Measurements from ENCODE around the gene SLC28A1. TPM values are rescaled to one million over a fixed set of nuclear protein-coding genes. Genes with fewer than 3 reads are reported as not detected.
A peak's percentile ranks its signal among the peaks of the same experiment; 100 is the strongest.
"Not testable (repeated sequence)": the region's sequence is repeated elsewhere in the genome, so short reads cannot be mapped to it uniquely, and the experiment has no call there.

The SLC28A1 gene
- total and polyA plus RNA-seq, 11 donors, result 0.14 to 2.9 (median 0.74) TPM; not detected in 1

GRCh38 chr15:84842781-84843180 lies 41.7 kb upstream of the SLC28A1 start:
- Histone ChIP-seq H3K27me3 (no peaks in the 10 kb centered on the region), H3K27ac (peak overlapping the region in 11 of 12 donors; percentile 85 to 99 (median 96)), H3K9me3 (peaks cover 0 to 7% (median 0%) of the 10 kb centered on the region in 12 donors), H3K4me3 (no peak overlapping the region), H3K4me1 (peaks cover 0 to 67% (median 34%) of the 10 kb centered on the region in 12 donors), H3K36me3 (peaks cover 0 to 32% (median 11%) of the 10 kb centered on the region in 9 donors)
- TF ChIP-seq POLR2A (IDR thresholded peaks at IDR 0.05) (no peak), CTCF (IDR thresholded peaks at IDR 0.05) (no peak)
- DNase-seq (peak in 2 of 5 donors; percentile 20 to 30), ATAC-seq (no peak)
- intact Hi-C loops (cut with DNase I), result loop anchor here in 1 of 10 donors (5.0 kb wide), 1 partner anchor 75 kb away; no protein-coding TSS in a partner anchor
- 50 to 69% (median 61%) methylated on average over 1 of the region's 1 CpG; no CpG with 5 or more reads in 1 of the 4 donors for WGBS, 4 donors

GRCh38 chr15:84844964-84845363 lies 39.5 kb upstream of the SLC28A1 start:
- peaks cover 0 to 45% (median 20%) of the 10 kb centered on the region in 12 donors for H3K4me1 ChIP-seq
- no peak for TF ChIP-seq CTCF (IDR thresholded peaks at IDR 0.05)
- TF ChIP-seq POLR2A (IDR thresholded peaks at IDR 0.05), result no peak
- intact Hi-C loops (cut with DNase I), result loop anchor here in 7 of 10 donors (1.0 to 5.0 kb wide), 3 partner anchors 72 to 83 kb away; no protein-coding TSS in a partner anchor

GRCh38 chr15:84845631-84846030 lies 38.8 kb upstream of the SLC28A1 start:
- DNase-seq, result peak; percentile 67 to 83 (median 75)
- peak in 3 of 4 donors; percentile 29 to 33 (median 33) for ATAC-seq
- peaks cover 0 to 41% (median 14%) of the 10 kb centered on the region in 12 donors for H3K4me1 ChIP-seq
- H3K36me3 ChIP-seq, result peaks cover 0 to 14% (median 0%) of the 10 kb centered on the region in 9 donors
- WGBS, 4 donors, result 43 to 54% (median 50%) methylated on average over 7 of the region's 7 CpGs
- H3K27me3 ChIP-seq, H3K4me3 ChIP-seq: not testable (repeated sequence)
- peak overlapping the region in 10 of 12 donors; percentile 1 to 99 (median 86) for H3K27ac ChIP-seq
- TF ChIP-seq CTCF (IDR thresholded peaks at IDR 0.05), result peak; percentile 64 to 83 (median 74)
- peaks cover 0 to 16% (median 0%) of the 10 kb centered on the region in 12 donors for H3K9me3 ChIP-seq
- intact Hi-C loops (cut with DNase I), result loop anchor here in 7 of 10 donors (1.0 to 5.0 kb wide), 3 partner anchors 81 to 83 kb away; no protein-coding TSS in a partner anchor

More at GRCh38 chr15:84844964-84845363, 39.5 kb upstream of the SLC28A1 start:
- Histone ChIP-seq H3K36me3 (peaks cover 0 to 20% (median 5%) of the 10 kb centered on the region in 9 donors), H3K27me3 (no peaks in the 10 kb centered on the region), H3K4me3 (no peak overlapping the region), H3K9me3 (peaks cover 0 to 16% (median 0%) of the 10 kb centered on the region in 12 donors), H3K27ac (peak overlapping the region in 10 of 12 donors; percentile 39 to 99 (median 86))
- DNase-seq (peak in 1 of 5 donors; percentile 3), ATAC-seq (no peak)
- WGBS, 4 donors, result 51 to 61% (median 55%) methylated on average over 2 of the region's 2 CpGs

- WGBS, 4 donors, result 82 to 98% (median 96%) methylated on average over 1 of the region's 1 CpG
- DNase-seq, result peak in 1 of 5 donors; percentile 3
- H3K27ac ChIP-seq, result peak overlapping the region in 8 of 12 donors; percentile 1 to 99 (median 88)
These were observed 38.2 kb upstream of the SLC28A1 start for GRCh38 chr15:84846269-84846668.

More at GRCh38 chr15:84846269-84846668, 38.2 kb upstream of the SLC28A1 start:
- Histone ChIP-seq H3K27me3 (no peaks in the 10 kb centered on the region), H3K36me3 (peaks cover 0 to 14% (median 0%) of the 10 kb centered on the region in 9 donors), H3K4me1 (peaks cover 0 to 37% (median 10%) of the 10 kb centered on the region in 12 donors), H3K4me3 (no peak overlapping the region), H3K9me3 (peaks cover 0 to 16% (median 0%) of the 10 kb centered on the region in 12 donors)
- no peak for TF ChIP-seq POLR2A (IDR thresholded peaks at IDR 0.05)
- TF ChIP-seq CTCF (IDR thresholded peaks at IDR 0.05), result no peak
- intact Hi-C loops (cut with DNase I), result loop anchor here in 5 of 10 donors (2.0 to 5.0 kb wide), 2 partner anchors 81 kb away; no protein-coding TSS in a partner anchor
- ATAC-seq, result no peak
